ENCODE data around the gene DUSP10. TPM values are rescaled to one million over a fixed set of nuclear protein-coding genes. Genes with fewer than 3 reads are reported as not detected.

The DUSP10 gene
- total RNA-seq, 4 donors from 2014 or later, result 3.8 to 7.3 (median 4.4) TPM

DNA sequence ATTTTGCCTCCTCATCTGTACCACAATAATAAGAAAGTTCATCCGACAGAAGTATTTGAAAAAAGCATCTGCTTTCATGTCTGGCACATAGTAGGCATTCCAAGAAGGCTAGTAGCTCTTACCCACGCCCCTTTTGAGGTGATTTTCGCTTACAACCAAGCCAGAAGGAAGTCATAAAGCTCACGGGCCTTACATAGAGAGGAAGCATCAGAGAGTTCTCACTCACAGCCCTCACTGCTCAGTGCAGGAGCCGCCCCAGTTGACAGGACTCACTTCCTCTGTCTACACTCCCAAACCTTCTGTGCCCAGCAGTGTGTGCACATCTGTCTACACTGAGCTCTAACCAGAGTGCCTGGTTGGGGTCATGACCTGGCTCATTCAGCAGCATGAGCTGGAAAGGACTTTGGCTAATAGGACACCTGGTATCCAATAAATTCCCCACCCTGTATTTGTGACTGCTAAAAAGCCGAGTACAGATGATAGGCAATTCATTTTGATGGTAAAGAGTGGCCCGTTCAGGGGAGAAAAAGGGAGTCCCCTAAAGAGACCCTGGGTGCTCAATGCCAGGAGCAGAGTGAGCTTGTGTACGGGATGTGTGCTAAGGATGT is 36.8 kb upstream of the DUSP10 start:
- no peaks in the 10 kb centered on the region for H3K9me3 ChIP-seq
- no peak for DNase-seq (ENCODE audit: low spot score in 2 of 2)
- TF ChIP-seq POLR2A (IDR thresholded peaks at IDR 0.05) (no peak), CTCF (IDR thresholded peaks at IDR 0.05) (no peak), EP300 (IDR thresholded peaks at IDR 0.05) (no peak)
- H3K36me3 ChIP-seq, result no peaks in the 10 kb centered on the region
- no peak overlapping the region for H3K27ac ChIP-seq
- H3K4me1 ChIP-seq, result peaks cover 0 to 5% (median 0%) of the 10 kb centered on the region in 4 donors
- H3K27me3 ChIP-seq, result no peaks in the 10 kb centered on the region
- no peak overlapping the region for H3K4me3 ChIP-seq
- 75 to 77% methylated on average over 8 of the region's 8 CpGs for WGBS, 2 donors

GRCh38 chr1:221778125-221778524 is 36.2 kb upstream of the DUSP10 start:
- Histone ChIP-seq H3K27me3 (no peaks in the 10 kb centered on the region), H3K36me3 (no peaks in the 10 kb centered on the region), H3K9me3 (no peaks in the 10 kb centered on the region), H3K27ac (no peak overlapping the region), H3K4me1 (peaks cover 0 to 5% (median 0%) of the 10 kb centered on the region in 4 donors), H3K4me3 (no peak overlapping the region)
- TF ChIP-seq CTCF (IDR thresholded peaks at IDR 0.05), result no peak
- no peak for TF ChIP-seq POLR2A (IDR thresholded peaks at IDR 0.05)
- TF ChIP-seq EP300 (IDR thresholded peaks at IDR 0.05), result no peak
- WGBS, 2 donors, result 82 to 85% methylated on average over 3 of the region's 3 CpGs
- no peak for DNase-seq (ENCODE audit: low spot score in 2 of 2)

DNA sequence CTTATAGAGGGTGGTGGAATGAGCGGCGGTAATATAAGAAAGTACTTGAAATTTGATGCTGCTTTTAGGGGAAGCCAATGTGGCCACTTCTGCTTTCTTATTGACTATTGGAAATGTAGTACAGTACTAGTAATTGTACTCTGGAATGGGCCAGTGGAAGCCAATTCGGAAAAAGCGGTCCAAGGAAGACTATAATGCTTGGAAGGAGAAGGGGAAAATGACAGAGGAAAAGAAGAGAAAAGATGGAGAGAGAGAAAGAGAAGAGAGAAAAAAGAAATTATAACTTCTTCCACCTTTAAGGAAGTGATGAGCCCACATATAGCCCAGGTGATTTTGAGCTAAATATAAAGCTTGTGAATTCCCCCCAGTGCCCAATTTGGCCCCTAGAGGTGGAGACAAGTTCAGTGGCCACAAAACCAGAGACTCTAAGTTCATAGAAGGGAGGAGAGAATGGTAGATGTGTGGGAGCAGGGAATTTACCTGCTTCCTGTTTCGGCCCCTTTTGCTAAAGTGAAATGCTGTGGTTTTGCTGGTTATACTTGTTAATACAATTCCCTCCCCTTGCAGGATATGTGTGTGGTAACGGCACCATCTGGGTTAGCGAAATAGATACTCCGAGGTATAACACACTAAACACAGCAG is 35.7 kb upstream of the DUSP10 start:
- peaks cover 0 to 5% (median 0%) of the 10 kb centered on the region in 4 donors for H3K4me1 ChIP-seq
- no peaks in the 10 kb centered on the region for H3K27me3 ChIP-seq
- H3K4me3 ChIP-seq, result no peak overlapping the region
- DNase-seq (ENCODE audit: low spot score in 2 of 2), result no peak
- H3K27ac ChIP-seq, result no peak overlapping the region
- H3K9me3 ChIP-seq, result no peaks in the 10 kb centered on the region
- TF ChIP-seq CTCF (IDR thresholded peaks at IDR 0.05) (no peak), EP300 (IDR thresholded peaks at IDR 0.05) (no peak), POLR2A (IDR thresholded peaks at IDR 0.05) (no peak)
- 85 to 87% methylated on average over 8 of the region's 8 CpGs for WGBS, 2 donors
- H3K36me3 ChIP-seq, result no peaks in the 10 kb centered on the region

GRCh38 chr1:221776495-221777301 is 34.8 kb upstream of the DUSP10 start:
- Histone ChIP-seq H3K27me3 (no peaks in the 10 kb centered on the region), H3K4me3 (no peak overlapping the region), H3K27ac (no peak overlapping the region), H3K9me3 (no peaks in the 10 kb centered on the region), H3K36me3 (no peaks in the 10 kb centered on the region), H3K4me1 (peaks cover 0 to 5% (median 0%) of the 10 kb centered on the region in 4 donors)
- 49 to 67% methylated on average over 5 of the region's 5 CpGs for whole genome bisulfite sequencing, 2 donors
- TF ChIP-seq EP300 (IDR thresholded peaks at IDR 0.05) (no peak), POLR2A (IDR thresholded peaks at IDR 0.05) (no peak)
- no peak for DNase-seq (ENCODE audit: low spot score in 2 of 2)

DNA sequence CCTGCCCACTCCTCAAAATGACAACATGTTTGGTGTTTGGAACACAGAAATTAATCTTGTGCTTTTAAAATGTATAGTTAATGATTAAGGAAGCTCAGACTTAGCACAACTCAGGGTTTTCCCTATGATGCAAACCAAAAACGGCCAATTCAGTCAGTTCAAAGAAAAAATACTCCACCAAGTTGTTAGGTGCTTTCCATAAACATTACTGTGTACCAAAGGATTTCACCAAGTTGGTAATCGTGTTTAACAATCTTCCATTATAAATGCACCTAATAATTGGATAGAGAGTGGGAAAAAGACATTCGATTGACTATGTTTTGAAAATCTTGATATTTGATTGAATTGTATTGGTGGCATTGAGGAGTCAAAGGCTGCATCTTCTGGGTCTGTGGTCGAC is 33.3 kb upstream of the DUSP10 start:
- Histone ChIP-seq H3K27ac (no peak overlapping the region), H3K9me3 (no peaks in the 10 kb centered on the region), H3K27me3 (no peaks in the 10 kb centered on the region), H3K4me3 (no peak overlapping the region), H3K4me1 (peaks cover 0 to 5% (median 0%) of the 10 kb centered on the region in 4 donors), H3K36me3 (no peaks in the 10 kb centered on the region)
- DNase-seq (ENCODE audit: low spot score in 2 of 2), result no peak
- WGBS, 2 donors, result 88 to 93% methylated on average over 4 of the region's 4 CpGs
- TF ChIP-seq POLR2A (IDR thresholded peaks at IDR 0.05), result no peak
- no peak for TF ChIP-seq CTCF (IDR thresholded peaks at IDR 0.05)
- no peak for TF ChIP-seq EP300 (IDR thresholded peaks at IDR 0.05)

All from tibial nerve (tissue), 4 donors.